Right lobe of liver (tissue), 4 donors: ENCODE measurements around the gene SESTD1.
"Not testable (repeated sequence)": the region's sequence is repeated elsewhere in the genome, so short reads cannot be mapped to it uniquely, and the experiment has no call there.

Source experiments
- POLR2A ChIP-seq: fragments of 450-650 bp; IDR thresholded peaks from one replicate; pipeline ENCODE4 v1.6.1; 2017; ENCODE audit warnings: antibody characterized with exemption, mild to moderate bottlenecking
- TF ChIP-seq, protein P1 (sequence below), 4 donors: fragments of 200-600 bp in 3 of 4; fragments of 450-650 bp in 1 of 4; IDR thresholded peaks; one replicate each; pipeline versions ENCODE4 v1.5.1 to v1.8.0; 2016 to 2022; ENCODE audit warnings: antibody characterized with exemption in 4 of 4, mild to moderate bottlenecking in 2 of 4
- donor health status: DM: no; HTN: no; CAD: no.
- donor health status: DM: no; HTN: no; CAD: no.
- donor health status: DM: no; HTN: yes; CAD: no.

DNA sequence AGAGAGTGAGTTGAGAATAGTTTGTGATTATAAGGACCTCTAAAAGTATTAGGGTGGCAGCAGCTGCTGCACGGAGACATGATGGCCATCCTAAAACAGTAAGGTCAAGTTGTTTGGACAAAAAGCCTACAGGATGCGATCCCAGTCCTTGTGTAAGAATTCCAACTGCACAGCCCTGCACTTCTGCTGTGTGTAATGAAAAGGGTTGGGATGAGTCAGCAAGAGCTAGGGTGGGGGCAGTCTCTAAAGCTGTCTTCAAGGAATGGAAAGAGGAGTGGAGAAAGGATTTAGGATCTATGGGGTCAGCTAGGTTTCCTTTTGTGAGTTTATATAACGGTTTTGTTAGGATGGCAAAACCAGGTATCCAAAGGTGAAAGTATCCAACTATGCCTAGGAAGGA, 211.1 kb downstream of the SESTD1 start:
- TF ChIP-seq, protein P1, sequence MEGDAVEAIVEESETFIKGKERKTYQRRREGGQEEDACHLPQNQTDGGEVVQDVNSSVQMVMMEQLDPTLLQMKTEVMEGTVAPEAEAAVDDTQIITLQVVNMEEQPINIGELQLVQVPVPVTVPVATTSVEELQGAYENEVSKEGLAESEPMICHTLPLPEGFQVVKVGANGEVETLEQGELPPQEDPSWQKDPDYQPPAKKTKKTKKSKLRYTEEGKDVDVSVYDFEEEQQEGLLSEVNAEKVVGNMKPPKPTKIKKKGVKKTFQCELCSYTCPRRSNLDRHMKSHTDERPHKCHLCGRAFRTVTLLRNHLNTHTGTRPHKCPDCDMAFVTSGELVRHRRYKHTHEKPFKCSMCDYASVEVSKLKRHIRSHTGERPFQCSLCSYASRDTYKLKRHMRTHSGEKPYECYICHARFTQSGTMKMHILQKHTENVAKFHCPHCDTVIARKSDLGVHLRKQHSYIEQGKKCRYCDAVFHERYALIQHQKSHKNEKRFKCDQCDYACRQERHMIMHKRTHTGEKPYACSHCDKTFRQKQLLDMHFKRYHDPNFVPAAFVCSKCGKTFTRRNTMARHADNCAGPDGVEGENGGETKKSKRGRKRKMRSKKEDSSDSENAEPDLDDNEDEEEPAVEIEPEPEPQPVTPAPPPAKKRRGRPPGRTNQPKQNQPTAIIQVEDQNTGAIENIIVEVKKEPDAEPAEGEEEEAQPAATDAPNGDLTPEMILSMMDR (IDR thresholded peaks at IDR 0.05), result not testable (repeated sequence)
- not testable (repeated sequence) for TF ChIP-seq POLR2A
